Loucy (cell line): ENCODE data around the gene NAB2.

Experiments used
- CTCF ChIP-seq: fragments of 200-600 bp; sonication (generic); conservative IDR thresholded peaks from 2 replicates; pipeline ENCODE4 v1.5.1; 2014; ENCODE audit warnings: mild to moderate bottlenecking, antibody characterized with exemption, low read length
- EZH2phosphoT487 ChIP-seq: fragments of 200-600 bp; IDR thresholded peaks from 2 replicates; pipeline ENCODE4 v1.6.1; 2018; ENCODE audit warnings: antibody characterized with exemption, mild to moderate bottlenecking, moderate library complexity, borderline replicate concordance

- TF ChIP-seq CTCF (no peak), EZH2phosphoT487 (no peak)
Measured at GRCh38 chr12:57055824-57056223, 33.1 kb upstream of the NAB2 start.
